CD14-positive monocyte (primary cell): ENCODE results near the gene PKHD1. TPM values are rescaled to one million over a fixed set of nuclear protein-coding genes. Genes with fewer than 3 reads are reported as not detected.

Source experiments
- DNase-seq, 3 donors: peaks; one replicate each; pipeline ENCODE4 v3.0.0-alpha.2; 2011 to 2022
- H2AFZ ChIP-seq: 2 replicates; pipeline ENCODE4 v1.6.0; 2012; ENCODE audit warnings: mild to moderate bottlenecking, low read depth, low read length, inconsistent platforms; ENCODE audit not compliant: insufficient read depth, poor library complexity, severe bottlenecking
- H3K27ac ChIP-seq, 2 donors: 1 replicate in 1 of 2; 2 replicates in 1 of 2; pipeline ENCODE4 v1.5.1; 2012 to 2013; ENCODE audit warnings: low read length in 2 of 2, control low read depth in 1 of 2, inconsistent platforms in 1 of 2, low read depth in 1 of 2, mild to moderate bottlenecking in 1 of 2
- H3K27me3 ChIP-seq, 2 donors: one replicate each; pipeline versions ENCODE4 v1.6.0 to v1.6.1; 2011 to 2013; ENCODE audit warnings: low read length in 2 of 2; ENCODE audit not compliant: control insufficient read depth in 2 of 2, insufficient read depth in 2 of 2
- H3K36me3 ChIP-seq, 2 donors: replicated peaks in 1 of 2; 1 replicate in 1 of 2; 2 replicates in 1 of 2; pipeline versions ENCODE4 v1.5.1 to v1.6.1; 2012 to 2013; ENCODE audit warnings: low read length in 2 of 2, control low read depth in 1 of 2, inconsistent platforms in 1 of 2, mild to moderate bottlenecking in 1 of 2; ENCODE audit not compliant: insufficient read depth in 2 of 2, control insufficient read depth in 1 of 2
- H3K4me1 ChIP-seq, 2 donors: 1 replicate in 1 of 2; 2 replicates in 1 of 2; pipeline versions ENCODE4 v1.5.1 to v1.6.1; 2012 to 2013; ENCODE audit warnings: low read length in 2 of 2, control low read depth in 1 of 2, inconsistent platforms in 1 of 2, mild to moderate bottlenecking in 1 of 2, moderate library complexity in 1 of 2; ENCODE audit not compliant: insufficient read depth in 2 of 2, control insufficient read depth in 1 of 2
- H3K4me2 ChIP-seq: replicated peaks from 2 replicates; pipeline ENCODE3; 2012; ENCODE audit warnings: low read length, moderate library complexity, mild to moderate bottlenecking; ENCODE audit not compliant: poor library complexity, severe bottlenecking; ENCODE audit errors: extremely low read depth
- H3K4me3 ChIP-seq, 3 experiments: fragments of 200-600 bp in 1 of 3; sonication (generic) in 1 of 3; replicated peaks in 1 of 3; 1 replicate in 2 of 3; 2 replicates in 1 of 3; pipeline ENCODE4 v1.5.1; 2011 to 2013; ENCODE audit warnings: low read length in 3 of 3, mild to moderate bottlenecking in 3 of 3, control low read depth in 2 of 3, low read depth in 2 of 3, inconsistent platforms in 1 of 3, moderate library complexity in 1 of 3
- H3K79me2 ChIP-seq: 2 replicates; pipeline ENCODE4 v1.6.0; 2012; ENCODE audit warnings: mild to moderate bottlenecking, control low read depth, inconsistent platforms, low read length, moderate library complexity; ENCODE audit not compliant: insufficient read depth
- H3K9ac ChIP-seq: 2 replicates; pipeline ENCODE4 v1.6.0; 2017; ENCODE audit warnings: low read length, mild to moderate bottlenecking; ENCODE audit not compliant: insufficient read depth, poor library complexity, severe bottlenecking
- H3K9me3 ChIP-seq, 2 donors: replicated peaks in 1 of 2; 1 replicate in 1 of 2; 2 replicates in 1 of 2; pipeline versions ENCODE4 v1.5.1 to v1.6.1; 2012 to 2013; ENCODE audit warnings: low read length in 2 of 2, control low read depth in 1 of 2; ENCODE audit not compliant: control insufficient read depth in 1 of 2, insufficient read depth in 1 of 2
- H4K20me1 ChIP-seq: 2 replicates; pipeline ENCODE4 v1.6.0; 2012; ENCODE audit warnings: mild to moderate bottlenecking, low read length, control low read depth, moderate library complexity; ENCODE audit not compliant: insufficient read depth
- H3K27ac Mint-ChIP-seq, 7 donors: one replicate each; pipeline ENCODE4 v1.8.0; 2020; ENCODE audit warnings: mild to moderate bottlenecking in 7 of 7, mixed read lengths in 7 of 7, moderate library complexity in 6 of 7, inconsistent platforms in 2 of 7
- H3K27me3 Mint-ChIP-seq, 3 donors: one replicate each; pipeline ENCODE4 v1.8.0; 2021 to 2022; ENCODE audit warnings: low read depth in 3 of 3, mild to moderate bottlenecking in 3 of 3, mixed read lengths in 3 of 3, moderate library complexity in 3 of 3, inconsistent platforms in 1 of 3
- H3K36me3 Mint-ChIP-seq, 2 donors: one replicate each; pipeline ENCODE4 v1.8.0; 2020; ENCODE audit warnings: mixed read lengths in 2 of 2, inconsistent platforms in 1 of 2, mild to moderate bottlenecking in 1 of 2
- H3K4me1 Mint-ChIP-seq: one replicate; pipeline ENCODE4 v1.8.0; 2020; ENCODE audit warnings: mild to moderate bottlenecking, mixed read lengths
- H3K4me3 Mint-ChIP-seq, 2 donors: one replicate each; pipeline ENCODE4 v1.8.0; 2020; ENCODE audit warnings: mild to moderate bottlenecking in 2 of 2, mixed read lengths in 2 of 2, moderate library complexity in 1 of 2
- H3K9me3 Mint-ChIP-seq, 7 donors: one replicate each; pipeline ENCODE4 v1.8.0; 2020 to 2022; ENCODE audit warnings: mixed read lengths in 7 of 7, mild to moderate bottlenecking in 6 of 7, moderate library complexity in 6 of 7, inconsistent platforms in 2 of 7
- CTCF ChIP-seq: fragments of 200-600 bp; IDR thresholded peaks from one replicate; pipeline ENCODE4 v1.8.0; 2022; ENCODE audit warnings: antibody characterized with exemption, mild to moderate bottlenecking
- WGBS: methylation state at CpG from one replicate; pipeline ENCODE4 v1.1.5; 2013; ENCODE audit warnings: missing lambda C conversion rate; ENCODE audit not compliant: insufficient coverage; 5-methylcytosine and 5-hydroxymethylcytosine counted together
- intact Hi-C, 2 donors: fragments of 100-400 bp; cut with micrococcal nuclease; formaldehyde crosslinking; loops; one replicate each; pipeline versions ENCODE4 v1.15.0 to v1.15.1; 2023
- polyA plus RNA-seq, 3 donors: library from polyadenylated mRNA; depleted of rRNA in 1 of 3; unstranded in 2 of 3; stranded (reverse) in 1 of 3; fragments of 300-500 nt in 2 of 3; fragments of >200 nt in 1 of 3; fragmentation: Illumina TruSeq in 2 of 3; gene quantifications; 1 replicate in 2 of 3; 2 replicates in 1 of 3; pipeline ENCODE4 v1.2.3, GENCODE V29; 2012 to 2021

The PKHD1 gene
- polyA plus RNA-seq, 3 donors = not detected

- Mint-ChIP-seq H3K27me3 (peaks cover 0 to 3% (median 0%) of the 10 kb centered on the region in 3 donors), H3K36me3 (no peaks in the 10 kb centered on the region), H3K9me3 (peaks cover 0 to 3% (median 0%) of the 10 kb centered on the region in 7 donors), H3K4me1 (peaks cover 5% of the 10 kb centered on the region), H3K27ac (no peak overlapping the region), H3K4me3 (no peak overlapping the region)
- no peak for DNase-seq
- Histone ChIP-seq H2AFZ (no peak overlapping the region), H3K9me3 (no peaks in the 10 kb centered on the region), H3K4me3 (no peak overlapping the region), H3K36me3 (no peaks in the 10 kb centered on the region), H3K4me1 (peaks cover 0 to 3% of the 10 kb centered on the region in 2 donors), H4K20me1 (no peaks in the 10 kb centered on the region), H3K79me2 (no peaks in the 10 kb centered on the region), H3K27ac (no peak overlapping the region), H3K9ac (no peak overlapping the region), H3K27me3 (peaks cover 0 to 2% of the 10 kb centered on the region in 2 donors), H3K4me2 (no peak overlapping the region)
- TF ChIP-seq CTCF = no peak
- intact Hi-C loops = no loop called here
Observed at GRCh38 chr6:52065621-52066020, 21.8 kb downstream of the PKHD1 start.

- Histone ChIP-seq H3K4me2 (peak overlapping the region; percentile 49), H2AFZ (peak overlapping the region; percentile 75), H3K4me3 (peak overlapping the region in 1 of 3 experiments; percentile 41), H3K27ac (no peak overlapping the region), H3K79me2 (no peaks in the 10 kb centered on the region), H3K4me1 (peaks cover 0 to 3% of the 10 kb centered on the region in 2 donors), H3K36me3 (no peaks in the 10 kb centered on the region), H3K9ac (no peak overlapping the region), H4K20me1 (no peaks in the 10 kb centered on the region), H3K9me3 (no peaks in the 10 kb centered on the region), H3K27me3 (peaks cover 0 to 2% of the 10 kb centered on the region in 2 donors)
- peak; percentile 3 to 25 (median 11) for DNase-seq
- no peaks in the 10 kb centered on the region for H3K36me3 Mint-ChIP-seq
- peaks cover 5% of the 10 kb centered on the region for H3K4me1 Mint-ChIP-seq
- peaks cover 0 to 3% (median 0%) of the 10 kb centered on the region in 7 donors for H3K9me3 Mint-ChIP-seq
- TF ChIP-seq CTCF = peak; percentile 28
- 0% methylated on average over 4 of the region's 5 CpGs for whole genome bisulfite sequencing
- H3K27ac Mint-ChIP-seq = no peak overlapping the region
- peak overlapping the region in 1 of 2 donors; percentile 79 for H3K4me3 Mint-ChIP-seq
- H3K27me3 Mint-ChIP-seq = peaks cover 0 to 3% (median 0%) of the 10 kb centered on the region in 3 donors
- intact Hi-C loops = no loop called here
Observed at GRCh38 chr6:52063584-52064344, 23.6 kb downstream of the PKHD1 start.
